Gastrocnemius medialis (tissue), 4 donors: ENCODE measurements around the gene TTC3.

Experiments
- CTCF ChIP-seq, 5 experiments: fragments of 450-650 bp in 3 of 5; fragments of 200-600 bp in 2 of 5; sonication (generic) in 2 of 5; IDR thresholded peaks in 4 of 5; conservative IDR thresholded peaks in 1 of 5; 1 replicate in 4 of 5; 2 replicates in 1 of 5; pipeline ENCODE4 v1.5.1; 2016 to 2019; ENCODE audit warnings: antibody characterized with exemption in 5 of 5, mild to moderate bottlenecking in 3 of 5, moderate library complexity in 3 of 5
- POLR2A ChIP-seq, 2 donors: fragments of 450-650 bp; IDR thresholded peaks; one replicate each; pipeline ENCODE4 v1.6.1; 2017; ENCODE audit warnings: antibody characterized with exemption in 2 of 2, mild to moderate bottlenecking in 2 of 2, moderate library complexity in 2 of 2

GRCh38 chr21:37082375-37082774 is 9.3 kb downstream of the TTC3 start:
- TF ChIP-seq POLR2A (IDR thresholded peaks at IDR 0.05): no peak
- TF ChIP-seq CTCF (IDR thresholded peaks at IDR 0.05 in 4 of 5, conservative IDR thresholded peaks at IDR 0.05 in 1 of 5): no peak
